ENCODE data around the gene CLDN14.

Gene CLDN14

DNA sequence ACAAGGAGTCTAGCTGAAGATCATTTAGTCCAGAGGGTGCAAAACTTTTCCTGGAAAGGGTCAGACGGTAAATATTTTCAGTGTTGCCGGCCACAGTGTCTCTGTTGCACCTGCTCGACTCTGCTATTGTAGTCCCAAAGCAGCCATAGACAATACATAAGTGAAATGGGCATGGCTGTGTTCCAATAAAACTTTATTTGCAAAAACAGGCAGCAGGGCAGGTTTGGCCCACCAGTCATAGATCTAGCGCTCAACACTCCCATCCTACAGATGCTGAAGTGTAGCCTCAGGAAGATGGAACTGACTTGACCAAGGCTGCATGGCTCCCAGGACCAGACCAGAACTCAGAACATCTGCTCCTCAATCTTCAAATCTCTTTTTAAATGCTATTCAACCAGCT is 46.2 kb upstream of the CLDN14 start:
- TF ChIP-seq EZH2 (optimal IDR thresholded peaks at IDR 0.05; ENCODE audit: low read depth, low read length), result no peak
- no peak for TF ChIP-seq EZH2phosphoT487 (IDR thresholded peaks at IDR 0.05; ENCODE audit: low read length)
- TF ChIP-seq, protein P1, sequence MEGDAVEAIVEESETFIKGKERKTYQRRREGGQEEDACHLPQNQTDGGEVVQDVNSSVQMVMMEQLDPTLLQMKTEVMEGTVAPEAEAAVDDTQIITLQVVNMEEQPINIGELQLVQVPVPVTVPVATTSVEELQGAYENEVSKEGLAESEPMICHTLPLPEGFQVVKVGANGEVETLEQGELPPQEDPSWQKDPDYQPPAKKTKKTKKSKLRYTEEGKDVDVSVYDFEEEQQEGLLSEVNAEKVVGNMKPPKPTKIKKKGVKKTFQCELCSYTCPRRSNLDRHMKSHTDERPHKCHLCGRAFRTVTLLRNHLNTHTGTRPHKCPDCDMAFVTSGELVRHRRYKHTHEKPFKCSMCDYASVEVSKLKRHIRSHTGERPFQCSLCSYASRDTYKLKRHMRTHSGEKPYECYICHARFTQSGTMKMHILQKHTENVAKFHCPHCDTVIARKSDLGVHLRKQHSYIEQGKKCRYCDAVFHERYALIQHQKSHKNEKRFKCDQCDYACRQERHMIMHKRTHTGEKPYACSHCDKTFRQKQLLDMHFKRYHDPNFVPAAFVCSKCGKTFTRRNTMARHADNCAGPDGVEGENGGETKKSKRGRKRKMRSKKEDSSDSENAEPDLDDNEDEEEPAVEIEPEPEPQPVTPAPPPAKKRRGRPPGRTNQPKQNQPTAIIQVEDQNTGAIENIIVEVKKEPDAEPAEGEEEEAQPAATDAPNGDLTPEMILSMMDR (IDR thresholded peaks at IDR 0.05; ENCODE audit: low read length), result no peak
- Histone ChIP-seq H3K9ac (ENCODE audit: low read length) (no peak overlapping the region), H3K4me1 (ENCODE audit: low read length) (peaks cover 12% of the 10 kb centered on the region), H3K9me3 (replicated peaks; ENCODE audit: insufficient read depth, low read length) (no peaks in the 10 kb centered on the region), H3F3A (ENCODE audit: insufficient read depth, low read length) (no peaks in the 10 kb centered on the region), H3K27ac (ENCODE audit: low read length) (no peak overlapping the region), H3K36me3 (replicated peaks; ENCODE audit: insufficient read depth, low read length) (no peaks in the 10 kb centered on the region), H3K27me3 (replicated peaks; ENCODE audit: insufficient read depth, low read length) (no peaks in the 10 kb centered on the region), H3K79me2 (ENCODE audit: low read length) (no peaks in the 10 kb centered on the region), H3K9me2 (replicated peaks; ENCODE audit: insufficient read depth, low read length) (no peaks in the 10 kb centered on the region), H3K4me2 (ENCODE audit: low read depth, low read length) (no peak overlapping the region), H4K20me1 (ENCODE audit: insufficient read depth, low read length) (no peaks in the 10 kb centered on the region), H3K4me3 (ENCODE audit: low read length) (no peak overlapping the region), H2AFZ (ENCODE audit: low read length) (no peak overlapping the region)
- no peak for DNase-seq

DNA sequence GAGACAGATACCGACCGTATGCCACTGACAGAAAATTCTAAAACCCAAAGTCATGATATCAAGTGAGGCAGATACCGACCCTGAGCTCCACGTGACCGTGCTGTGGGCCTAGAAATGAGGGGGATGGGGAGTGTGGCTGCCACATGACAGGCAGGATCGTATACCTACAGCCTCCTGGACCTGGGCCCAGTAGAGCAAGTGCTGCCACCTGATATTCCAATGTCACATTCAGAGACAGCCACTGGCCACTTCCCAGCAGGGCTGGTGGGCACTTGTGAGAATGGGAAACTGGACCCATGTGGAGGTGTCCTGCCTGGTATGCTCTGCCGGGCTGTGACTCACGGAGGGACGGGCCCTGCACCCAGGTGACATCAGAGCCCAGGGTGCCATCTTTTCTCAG is 44.6 kb upstream of the CLDN14 start:
- Histone ChIP-seq H3F3A (ENCODE audit: insufficient read depth, low read length) (no peaks in the 10 kb centered on the region), H3K79me2 (ENCODE audit: low read length) (no peaks in the 10 kb centered on the region), H2AFZ (ENCODE audit: low read length) (no peak overlapping the region), H3K9me2 (replicated peaks; ENCODE audit: insufficient read depth, low read length) (no peaks in the 10 kb centered on the region), H3K4me1 (ENCODE audit: low read length) (peaks cover 7% of the 10 kb centered on the region), H3K9me3 (replicated peaks; ENCODE audit: insufficient read depth, low read length) (no peaks in the 10 kb centered on the region), H3K9ac (ENCODE audit: low read length) (no peak overlapping the region), H3K36me3 (replicated peaks; ENCODE audit: insufficient read depth, low read length) (no peaks in the 10 kb centered on the region), H3K4me3 (ENCODE audit: low read length) (no peak overlapping the region), H3K4me2 (ENCODE audit: low read depth, low read length) (no peak overlapping the region), H3K27ac (ENCODE audit: low read length) (no peak overlapping the region), H3K27me3 (replicated peaks; ENCODE audit: insufficient read depth, low read length) (no peaks in the 10 kb centered on the region), H4K20me1 (ENCODE audit: insufficient read depth, low read length) (no peaks in the 10 kb centered on the region)
- TF ChIP-seq EZH2phosphoT487 (IDR thresholded peaks at IDR 0.05; ENCODE audit: low read length), result no peak
- TF ChIP-seq, protein P1 (IDR thresholded peaks at IDR 0.05; ENCODE audit: low read length), result no peak
- TF ChIP-seq EZH2 (optimal IDR thresholded peaks at IDR 0.05; ENCODE audit: low read depth, low read length), result no peak
- DNase-seq, result no peak

DNA sequence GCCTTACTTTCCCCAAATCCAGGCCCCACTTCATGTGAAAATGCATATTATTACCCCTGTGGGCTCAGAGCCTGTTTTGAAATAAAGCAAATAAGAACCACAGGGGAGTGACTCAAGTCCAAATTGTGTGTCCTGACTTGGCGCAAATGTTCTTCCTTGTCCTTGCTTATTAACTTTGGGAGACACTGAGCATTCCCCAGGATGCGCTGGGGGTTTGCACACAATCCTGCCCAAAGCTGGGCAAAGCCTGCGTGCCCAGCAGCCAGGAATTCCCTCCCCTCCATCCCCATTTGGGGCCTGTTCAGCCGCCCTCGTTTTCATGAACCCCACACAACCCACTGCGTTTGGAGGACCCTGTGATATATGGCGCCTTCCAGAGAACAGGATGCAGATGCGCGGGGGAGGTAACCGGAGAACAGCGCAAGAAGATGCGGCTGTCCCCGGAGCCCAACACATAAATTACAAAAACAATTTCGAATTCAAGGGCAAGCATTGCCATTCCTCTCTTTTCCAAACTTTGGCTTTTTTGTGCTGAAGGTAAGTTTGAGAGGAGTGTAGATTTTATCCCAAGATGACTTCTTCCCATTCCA is 42.4 kb upstream of the CLDN14 start:
- no peaks in the 10 kb centered on the region for H3K9me3 ChIP-seq (replicated peaks; ENCODE audit: insufficient read depth, low read length)
- no peak for DNase-seq
- no peak overlapping the region for H3K27ac ChIP-seq (ENCODE audit: low read length)
- H3K4me2 ChIP-seq (ENCODE audit: low read depth, low read length), result no peak overlapping the region
- no peaks in the 10 kb centered on the region for H3K27me3 ChIP-seq (replicated peaks; ENCODE audit: insufficient read depth, low read length)
- peaks cover 7% of the 10 kb centered on the region for H3K4me1 ChIP-seq (ENCODE audit: low read length)
- H2AFZ ChIP-seq (ENCODE audit: low read length), result no peak overlapping the region
- H3K36me3 ChIP-seq (replicated peaks; ENCODE audit: insufficient read depth, low read length), result no peaks in the 10 kb centered on the region
- H3F3A ChIP-seq (ENCODE audit: insufficient read depth, low read length), result no peaks in the 10 kb centered on the region
- H3K4me3 ChIP-seq (ENCODE audit: low read length), result no peak overlapping the region
- H3K9me2 ChIP-seq (replicated peaks; ENCODE audit: insufficient read depth, low read length), result no peaks in the 10 kb centered on the region
- TF ChIP-seq, protein P1 (IDR thresholded peaks at IDR 0.05; ENCODE audit: low read length), result no peak
- TF ChIP-seq EZH2phosphoT487 (IDR thresholded peaks at IDR 0.05; ENCODE audit: low read length), result no peak
- no peak for TF ChIP-seq EZH2 (optimal IDR thresholded peaks at IDR 0.05; ENCODE audit: low read depth, low read length)
- no peak overlapping the region for H3K9ac ChIP-seq (ENCODE audit: low read length)
- H3K79me2 ChIP-seq (ENCODE audit: low read length), result no peaks in the 10 kb centered on the region
- no peaks in the 10 kb centered on the region for H4K20me1 ChIP-seq (ENCODE audit: insufficient read depth, low read length)
